Ishikawa (cell line): ENCODE results near the gene SYT1.

ENCODE experiments used
- CEBPB ChIP-seq: IDR thresholded peaks from 2 replicates; pipeline ENCODE4 v1.6.1; 2012
- CREB1 ChIP-seq: IDR thresholded peaks from 2 replicates; pipeline ENCODE4 v1.6.1; 2012; ENCODE audit warnings: low read depth
- EGR1 ChIP-seq: IDR thresholded peaks from 2 replicates; pipeline ENCODE4 v1.6.1; 2012
- EP300 ChIP-seq: IDR thresholded peaks from 2 replicates; pipeline ENCODE4 v1.6.1; 2012; ENCODE audit warnings: borderline replicate concordance
- FOXM1 ChIP-seq: IDR thresholded peaks from 2 replicates; pipeline ENCODE4 v1.6.1; 2012; ENCODE audit warnings: low read depth, borderline replicate concordance
- NFIC ChIP-seq: IDR thresholded peaks from 2 replicates; pipeline ENCODE4 v1.6.1; 2012
- RAD21 ChIP-seq: IDR thresholded peaks from 2 replicates; pipeline ENCODE4 v1.6.1; 2012; ENCODE audit warnings: low read depth
- REST ChIP-seq: IDR thresholded peaks from 2 replicates; pipeline ENCODE4 v1.6.1; 2012; ENCODE audit warnings: low read depth, mild to moderate bottlenecking
- TAF1 ChIP-seq: IDR thresholded peaks from 2 replicates; pipeline ENCODE4 v1.6.1; 2012; ENCODE audit warnings: low read depth, mild to moderate bottlenecking
- TCF12 ChIP-seq: IDR thresholded peaks from 2 replicates; pipeline ENCODE4 v1.6.1; 2012; ENCODE audit warnings: low read depth
- TEAD4 ChIP-seq: IDR thresholded peaks from 2 replicates; pipeline ENCODE4 v1.6.1; 2012
- USF1 ChIP-seq: IDR thresholded peaks from 2 replicates; pipeline ENCODE4 v1.6.1; 2012
- YY1 ChIP-seq: IDR thresholded peaks from 2 replicates; pipeline ENCODE4 v1.6.1; 2012; ENCODE audit warnings: low read depth
- ZBTB7A ChIP-seq: IDR thresholded peaks from 2 replicates; pipeline ENCODE4 v1.6.1; 2012; ENCODE audit warnings: low read depth
- TF ChIP-seq, protein P1 (sequence below): IDR thresholded peaks from 2 replicates; pipeline ENCODE4 v1.6.1; 2012

SYT1 gene

GRCh38 chr12:79046021-79046420, 181.4 kb downstream of the SYT1 start:
- TF ChIP-seq EP300 (no peak), CREB1 (no peak), TEAD4 (no peak)

DNA sequence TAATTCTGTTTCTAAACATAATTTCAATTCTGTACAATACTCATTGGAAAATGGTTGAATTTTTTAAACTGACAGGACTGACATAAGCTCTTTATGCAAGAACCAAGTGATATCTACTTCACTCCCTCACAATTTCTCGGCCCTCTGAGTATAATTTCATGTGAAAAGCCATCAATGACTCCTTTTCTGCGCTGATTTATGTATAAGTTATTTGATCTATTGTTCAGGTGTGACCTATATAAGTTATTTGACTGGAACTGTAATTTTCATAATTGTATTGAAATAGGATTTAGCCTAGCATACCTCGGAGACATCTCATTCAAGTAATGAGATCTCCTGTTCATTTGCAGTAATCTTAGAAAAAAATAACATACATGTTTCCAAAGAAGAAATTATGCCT, 184.4 kb downstream of the SYT1 start:
- TF ChIP-seq, protein P1, sequence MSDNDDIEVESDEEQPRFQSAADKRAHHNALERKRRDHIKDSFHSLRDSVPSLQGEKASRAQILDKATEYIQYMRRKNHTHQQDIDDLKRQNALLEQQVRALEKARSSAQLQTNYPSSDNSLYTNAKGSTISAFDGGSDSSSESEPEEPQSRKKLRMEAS, result no peak
- no peak for TF ChIP-seq TAF1
- no peak for TF ChIP-seq YY1
- TF ChIP-seq CEBPB, result no peak
- TF ChIP-seq FOXM1, result no peak
- no peak for TF ChIP-seq ZBTB7A

GRCh38 chr12:79053394-79053793, 188.8 kb downstream of the SYT1 start:
- TF ChIP-seq REST, result no peak
- TF ChIP-seq TCF12, result no peak
- no peak for TF ChIP-seq CEBPB
- TF ChIP-seq TAF1, result no peak
- no peak for TF ChIP-seq ZBTB7A
- TF ChIP-seq YY1, result no peak
- TF ChIP-seq TEAD4, result no peak

DNA sequence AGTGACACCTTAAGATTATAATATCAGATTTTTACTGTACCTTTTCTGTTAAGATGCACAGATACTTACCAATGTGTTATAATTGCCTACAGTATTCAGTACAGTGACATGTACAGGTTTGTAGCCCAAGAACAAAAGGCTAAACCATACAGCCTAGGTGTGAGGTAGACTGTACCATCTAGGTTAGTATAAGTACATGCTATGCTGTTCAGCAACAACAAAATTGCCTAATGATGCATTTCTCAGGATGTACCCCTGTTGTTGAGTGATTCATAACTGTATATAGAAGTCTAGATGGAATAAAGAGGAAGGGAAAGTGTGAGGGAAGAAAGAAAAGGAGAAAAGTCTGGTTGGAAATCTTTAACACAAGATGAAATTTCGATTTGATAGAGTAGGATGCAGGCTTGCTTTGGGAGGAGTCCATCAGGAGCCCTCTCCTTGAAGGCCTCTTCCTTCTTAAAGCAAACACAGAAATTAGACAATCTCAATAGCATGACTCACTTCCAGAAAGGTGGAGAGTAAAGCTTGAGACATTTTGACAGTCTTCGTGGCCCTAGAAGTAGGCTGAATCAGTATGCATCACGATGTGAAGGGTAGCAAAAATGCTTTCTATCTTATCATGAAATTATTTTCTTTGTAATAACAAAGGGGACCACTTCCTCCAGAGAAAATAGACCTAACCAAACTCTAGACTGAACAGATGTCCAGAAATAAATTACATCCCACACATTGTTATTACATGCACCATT, 191.5 kb downstream of the SYT1 start:
- TF ChIP-seq, protein P1, result no peak
- TF ChIP-seq YY1 (no peak), TAF1 (no peak), RAD21 (no peak), NFIC (no peak), REST (no peak), CREB1 (no peak), ZBTB7A (no peak), USF1 (no peak), FOXM1 (no peak), TCF12 (no peak), EP300 (no peak), CEBPB (no peak), EGR1 (no peak), TEAD4 (no peak)

DNA sequence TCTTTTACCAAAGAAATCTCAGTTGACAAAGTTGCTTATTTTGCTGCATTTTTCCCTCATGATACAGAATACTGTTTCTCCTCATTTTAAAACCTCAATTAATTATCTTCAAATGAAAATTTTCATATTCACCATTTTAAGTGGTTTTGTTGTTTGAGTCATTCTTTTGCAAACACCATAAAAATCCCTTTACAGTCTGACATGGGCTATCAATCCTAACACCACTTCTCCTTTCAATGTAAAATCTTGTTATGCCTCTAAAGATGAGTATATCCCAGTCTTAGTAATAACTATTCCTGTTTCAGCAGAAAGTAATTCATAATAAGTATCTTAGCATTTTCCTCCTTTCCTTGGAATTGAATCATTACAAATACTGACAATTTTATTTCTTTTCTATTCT, 192.2 kb downstream of the SYT1 start:
- TF ChIP-seq TAF1 (no peak), EGR1 (no peak), TEAD4 (no peak), FOXM1 (no peak), TCF12 (no peak), CREB1 (no peak), REST (no peak), YY1 (no peak), USF1 (no peak), RAD21 (no peak), NFIC (no peak), ZBTB7A (no peak), CEBPB (no peak), EP300 (no peak)
- TF ChIP-seq, protein P1, result no peak
